Endothelial cell of umbilical vein (primary cell): ENCODE data around the gene APOBEC3A. TPM values are rescaled to one million over a fixed set of nuclear protein-coding genes. Genes with fewer than 3 reads are reported as not detected.

ENCODE experiments used
- BruUV-seq: library from RNA; stranded (reverse); fragments of 400-500 nt; replicated peaks from 2 replicates; lab custom pipeline; 2021; lab: Mats Ljungman, UMichigan
- CTCF ChIA-PET: fragments of 300-600, 350-600 bp; sonication (Branson Sonifier 250); formaldehyde crosslinking; loops from one replicate; lab custom pipeline; 2021; ENCODE audit warnings: antibody characterized with exemption, inconsistent platforms; lab: Charles Lee
- POLR2A ChIA-PET: fragments of 300-600, 350-600 bp; sonication (Branson Sonifier 250); formaldehyde crosslinking; loops from one replicate; lab custom pipeline; 2021; ENCODE audit warnings: antibody characterized with exemption, inconsistent platforms; lab: Charles Lee
- DNase-seq: peaks from one replicate; pipeline ENCODE4 v3.0.0-alpha.2; 2011; ENCODE audit warnings: low read depth, low spot score
- FAIRE-seq: peaks from 2 replicates; lab custom pipeline; 2011; peaks lifted over from hg19 to GRCh38; lab: Jason Lieb, UNC
- H2AFZ ChIP-seq: 2 replicates; pipeline ENCODE4 v1.6.0; 2012; ENCODE audit warnings: low read depth, low read length, control low read depth, inconsistent platforms
- H3K27ac ChIP-seq: 2 replicates; pipeline ENCODE4 v1.5.1; 2011; ENCODE audit warnings: low read depth, mild to moderate bottlenecking, control low read depth, low read length, moderate library complexity; ENCODE audit not compliant: insufficient read depth
- H3K27me3 ChIP-seq, 2 experiments: 2 replicates each; pipeline versions ENCODE4 v1.6.0 to v1.6.1; 2011; ENCODE audit warnings: low read length in 2 of 2, mixed read lengths in 1 of 2; ENCODE audit not compliant: control insufficient read depth in 2 of 2, insufficient read depth in 2 of 2
- H3K36me3 ChIP-seq, 2 experiments: 2 replicates in 1 of 2; 3 replicates in 1 of 2; pipeline ENCODE4 v1.5.1; 2011; ENCODE audit warnings: low read length in 2 of 2, mild to moderate bottlenecking in 1 of 2, moderate library complexity in 1 of 2; ENCODE audit not compliant: control insufficient read depth in 2 of 2, insufficient read depth in 2 of 2; ENCODE audit errors: extremely low read depth in 1 of 2
- H3K4me1 ChIP-seq: 3 replicates; pipeline ENCODE4 v1.5.1; 2011; ENCODE audit warnings: mild to moderate bottlenecking, low read length; ENCODE audit not compliant: control insufficient read depth, insufficient read depth; ENCODE audit errors: extremely low read depth
- H3K4me2 ChIP-seq: 2 replicates; pipeline ENCODE4 v1.6.1; 2011; ENCODE audit warnings: low read length, control low read depth, mixed read lengths; ENCODE audit not compliant: insufficient read depth
- H3K4me3 ChIP-seq, 3 experiments: fragments of 200-600 bp in 1 of 3; sonication (generic), shearing (Covaris generic) in 1 of 3; replicated peaks in 1 of 3; 2 replicates each; pipeline ENCODE4 v1.5.1; 2011 to 2016; ENCODE audit warnings: control low read depth in 3 of 3, low read length in 3 of 3, mild to moderate bottlenecking in 2 of 3, inconsistent platforms in 1 of 3, low read depth in 1 of 3, moderate library complexity in 1 of 3; ENCODE audit not compliant: insufficient read depth in 1 of 3
- H3K79me2 ChIP-seq: 2 replicates; pipeline ENCODE4 v1.6.0; 2012; ENCODE audit warnings: low read length, inconsistent platforms; ENCODE audit not compliant: control insufficient read depth, insufficient read depth
- H3K9ac ChIP-seq: replicated peaks from 2 replicates; pipeline ENCODE3; 2011; ENCODE audit warnings: low read length, control low read depth; ENCODE audit not compliant: insufficient read depth; ENCODE audit errors: extremely low read depth
- H3K9me1 ChIP-seq: replicated peaks from 3 replicates; pipeline ENCODE4 v1.6.0; 2011; ENCODE audit warnings: mild to moderate bottlenecking, low read length; ENCODE audit not compliant: control insufficient read depth, insufficient read depth; ENCODE audit errors: extremely low read depth
- H3K9me3 ChIP-seq: replicated peaks from 2 replicates; pipeline ENCODE4 v1.5.1; 2012; ENCODE audit warnings: low read length, inconsistent platforms; ENCODE audit not compliant: control insufficient read depth, insufficient read depth
- H4K20me1 ChIP-seq: replicated peaks from 2 replicates; pipeline ENCODE3; 2011; ENCODE audit warnings: mild to moderate bottlenecking, low read length; ENCODE audit not compliant: control insufficient read depth, insufficient read depth; ENCODE audit errors: extremely low read depth
- EZH2 ChIP-seq: IDR thresholded peaks from 2 replicates; pipeline ENCODE4 v1.6.1; 2012; ENCODE audit warnings: borderline replicate concordance, low read depth, mild to moderate bottlenecking, moderate library complexity, low read length, inconsistent platforms; ENCODE audit not compliant: severe bottlenecking
- FOS ChIP-seq: IDR thresholded peaks from 2 replicates; pipeline ENCODE4 v1.6.1; 2011; ENCODE audit warnings: mild to moderate bottlenecking, low read length, moderate library complexity, borderline replicate concordance; ENCODE audit not compliant: insufficient read depth
- GATA2 ChIP-seq: IDR thresholded peaks from 2 replicates; pipeline ENCODE4 v1.7.0; 2011; ENCODE audit warnings: low read depth, mild to moderate bottlenecking, moderate library complexity, mixed read lengths, low read length; ENCODE audit not compliant: insufficient read length, insufficient read depth
- JUN ChIP-seq: IDR thresholded peaks from 2 replicates; pipeline ENCODE4 v1.6.1; 2011; ENCODE audit warnings: borderline replicate concordance, low read depth; ENCODE audit not compliant: insufficient read length, insufficient read depth
- MYC ChIP-seq: IDR thresholded peaks from one replicate; pipeline ENCODE4 v1.6.1; 2011; ENCODE audit warnings: mild to moderate bottlenecking, low read depth, low read length
- POLR2A ChIP-seq: IDR thresholded peaks from 2 replicates; pipeline ENCODE4 v1.6.1; 2012; ENCODE audit warnings: low read depth, mild to moderate bottlenecking, control low read depth, low read length
- POLR2AphosphoS5 ChIP-seq: IDR thresholded peaks from 2 replicates; pipeline ENCODE4 v1.6.1; 2012; ENCODE audit warnings: low read depth, mild to moderate bottlenecking, control low read depth, low read length, moderate library complexity; ENCODE audit not compliant: insufficient read depth
- dilution Hi-C: fragments of 300-500 bp; cut with MboI; formaldehyde crosslinking; loops from one replicate; pipeline ENCODE4 v1.15.0; 2019; ENCODE audit warnings: low sequenced_read_pairs; ENCODE audit not compliant: extremely low pct_ligation_motif_present
- intact Hi-C: fragments of 100-400 bp; cut with micrococcal nuclease; formaldehyde crosslinking; loops from one replicate; pipeline ENCODE4 v1.10.0; 2022
- polyA plus RNA-seq, 4 experiments: library from polyadenylated mRNA; depleted of rRNA in 3 of 4; stranded (reverse) in 3 of 4; unstranded in 1 of 4; fragments of >200 nt; gene quantifications; 2 replicates each; pipeline versions ENCODE4 v1.2.1 to v1.2.3, GENCODE V29; 2011 to 2012; ENCODE audit warnings: missing spikeins in 1 of 4
- total RNA-seq: library from RNA; stranded (reverse); gene quantifications from 2 replicates; pipeline ENCODE4 v1.2.3, GENCODE V29; 2021
- TF ChIP-seq, protein P1 (sequence below): IDR thresholded peaks from 2 replicates; pipeline ENCODE4 v1.6.1; 2011; ENCODE audit not compliant: insufficient read depth, insufficient read length
- TF ChIP-seq, protein P2 (sequence below), 2 donors: IDR thresholded peaks; 1 replicate in 1 of 2; 2 replicates in 1 of 2; pipeline ENCODE4 v1.5.1; 2011; ENCODE audit warnings: low read length in 2 of 2, mild to moderate bottlenecking in 2 of 2, moderate library complexity in 2 of 2, control low read depth in 1 of 2, inconsistent platforms in 1 of 2, low read depth in 1 of 2; ENCODE audit not compliant: insufficient read depth in 1 of 2; ENCODE audit errors: extremely low read depth in 1 of 2

APOBEC3A gene
- total and polyA plus RNA-seq, 2 donors (not counting 3 experiments of a cell fraction or from before 2014, with no cell fraction given), result not detected

- BruUV-seq, result no TSS peak
- intact Hi-C loops, result no loop called here
- Histone ChIP-seq H3K27ac (no peak overlapping the region), H3K4me3 (no peak overlapping the region), H4K20me1 (no peaks in the 10 kb centered on the region), H3K4me2 (no peak overlapping the region), H3K4me1 (no peaks in the 10 kb centered on the region), H3K9me1 (no peaks in the 10 kb centered on the region), H3K27me3 (no peaks in the 10 kb centered on the region), H3K9ac (no peak overlapping the region), H2AFZ (no peak overlapping the region), H3K9me3 (no peaks in the 10 kb centered on the region), H3K79me2 (no peaks in the 10 kb centered on the region), H3K36me3 (no peaks in the 10 kb centered on the region)
- POLR2A ChIA-PET, result no interaction called here
- dilution Hi-C loops, result no loop called here
- FAIRE-seq, result no peak
- no peak for TF ChIP-seq GATA2
- no peak for TF ChIP-seq POLR2AphosphoS5
- no peak for TF ChIP-seq MYC
- TF ChIP-seq JUN, result no peak
- no peak for DNase-seq
- CTCF ChIA-PET, result interaction anchor here (0.7 to 7.6 kb wide), 9 partner anchors 8 to 211 kb away, joined by 3 to 45 read pairs (median 4); partner anchors contain the start of genes APOBEC3B and CBX6
Observed at GRCh38 chr22:38974170-38974825, 16.9 kb downstream of the APOBEC3A start.

DNA sequence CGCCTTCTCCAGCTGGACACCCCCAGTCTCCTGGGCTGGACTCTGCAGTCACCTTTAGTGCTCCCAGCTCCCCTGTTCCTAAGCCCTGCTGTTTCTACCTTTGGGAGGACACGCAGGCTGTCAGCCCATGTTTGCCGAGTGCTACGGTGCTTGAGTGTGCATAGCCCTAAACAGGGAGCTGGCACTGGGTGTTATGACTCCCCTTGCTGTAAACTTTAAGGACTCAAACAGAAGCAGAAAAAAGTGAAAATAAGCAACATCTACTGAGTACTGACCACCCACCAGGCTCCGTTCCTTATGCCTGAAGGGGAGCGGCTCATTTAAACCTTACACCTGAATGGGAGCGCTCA is 17.4 kb downstream of the APOBEC3A start:
- no peak overlapping the region for H3K4me2 ChIP-seq
- no peak overlapping the region for H3K27ac ChIP-seq
- dilution Hi-C loops, result no loop called here
- no peaks in the 10 kb centered on the region for H3K27me3 ChIP-seq
- intact Hi-C loops, result no loop called here
- BruUV-seq, result no TSS peak
- H3K4me1 ChIP-seq, result no peaks in the 10 kb centered on the region
- H3K9ac ChIP-seq, result no peak overlapping the region
- no peak for TF ChIP-seq FOS
- TF ChIP-seq JUN, result no peak
- TF ChIP-seq, protein P1, sequence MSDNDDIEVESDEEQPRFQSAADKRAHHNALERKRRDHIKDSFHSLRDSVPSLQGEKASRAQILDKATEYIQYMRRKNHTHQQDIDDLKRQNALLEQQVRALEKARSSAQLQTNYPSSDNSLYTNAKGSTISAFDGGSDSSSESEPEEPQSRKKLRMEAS, result no peak
- TF ChIP-seq POLR2A, result no peak
- TF ChIP-seq POLR2AphosphoS5, result no peak
- no peak for TF ChIP-seq MYC
- TF ChIP-seq, protein P2, sequence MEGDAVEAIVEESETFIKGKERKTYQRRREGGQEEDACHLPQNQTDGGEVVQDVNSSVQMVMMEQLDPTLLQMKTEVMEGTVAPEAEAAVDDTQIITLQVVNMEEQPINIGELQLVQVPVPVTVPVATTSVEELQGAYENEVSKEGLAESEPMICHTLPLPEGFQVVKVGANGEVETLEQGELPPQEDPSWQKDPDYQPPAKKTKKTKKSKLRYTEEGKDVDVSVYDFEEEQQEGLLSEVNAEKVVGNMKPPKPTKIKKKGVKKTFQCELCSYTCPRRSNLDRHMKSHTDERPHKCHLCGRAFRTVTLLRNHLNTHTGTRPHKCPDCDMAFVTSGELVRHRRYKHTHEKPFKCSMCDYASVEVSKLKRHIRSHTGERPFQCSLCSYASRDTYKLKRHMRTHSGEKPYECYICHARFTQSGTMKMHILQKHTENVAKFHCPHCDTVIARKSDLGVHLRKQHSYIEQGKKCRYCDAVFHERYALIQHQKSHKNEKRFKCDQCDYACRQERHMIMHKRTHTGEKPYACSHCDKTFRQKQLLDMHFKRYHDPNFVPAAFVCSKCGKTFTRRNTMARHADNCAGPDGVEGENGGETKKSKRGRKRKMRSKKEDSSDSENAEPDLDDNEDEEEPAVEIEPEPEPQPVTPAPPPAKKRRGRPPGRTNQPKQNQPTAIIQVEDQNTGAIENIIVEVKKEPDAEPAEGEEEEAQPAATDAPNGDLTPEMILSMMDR (IDR thresholded peaks at IDR 0.05; ENCODE audit: extremely low read depth in 1 of 2, insufficient read depth in 1 of 2, low read depth in 1 of 2, low read length in 2 of 2), result no peak
- TF ChIP-seq GATA2, result no peak
- TF ChIP-seq EZH2, result no peak
- DNase-seq (no peak), FAIRE-seq (no peak)
- H3K4me3 ChIP-seq, result no peak overlapping the region
- H3K9me3 ChIP-seq, result no peaks in the 10 kb centered on the region
- H2AFZ ChIP-seq, result no peak overlapping the region
- H4K20me1 ChIP-seq, result no peaks in the 10 kb centered on the region
- no peaks in the 10 kb centered on the region for H3K9me1 ChIP-seq
- no peaks in the 10 kb centered on the region for H3K79me2 ChIP-seq
- ChIA-PET POLR2A (no interaction called here), CTCF (interaction anchor here (1.1 to 7.6 kb wide), 6 partner anchors 29 to 211 kb away, joined by 3 to 45 read pairs (median 17); partner anchors contain the start of gene CBX6)
- H3K36me3 ChIP-seq, result no peaks in the 10 kb centered on the region
